Common myeloid progenitor, CD34-positive (primary cell): ENCODE measurements around the gene OXLD1. TPM values are rescaled to one million over a fixed set of nuclear protein-coding genes. Genes with fewer than 3 reads are reported as not detected.
A peak's percentile ranks its signal among the peaks of the same experiment; 100 is the strongest.

Experiments used
- CTCF ChIA-PET: fragments of 350-600 bp; sonication (Branson Sonifier 250); formaldehyde crosslinking; loops from one replicate; lab custom pipeline; 2021; ENCODE audit warnings: antibody characterized with exemption; lab: Charles Lee
- POLR2A ChIA-PET: fragments of 350-600 bp; sonication (Branson Sonifier 250); formaldehyde crosslinking; loops from one replicate; lab custom pipeline; 2021; ENCODE audit warnings: antibody characterized with exemption; lab: Charles Lee
- DNase-seq, 3 donors: peaks; one replicate each; pipeline versions ENCODE4 v3.0.0 to v3.0.0-alpha.2; 2013
- H3K27ac ChIP-seq, 2 experiments: 1 replicate in 1 of 2; 2 replicates in 1 of 2; pipeline ENCODE4 v1.7.0; 2013; ENCODE audit warnings: inconsistent platforms in 2 of 2, low read length in 2 of 2, mild to moderate bottlenecking in 2 of 2, low read depth in 1 of 2, moderate library complexity in 1 of 2; ENCODE audit not compliant: severe bottlenecking in 2 of 2, insufficient read depth in 1 of 2, poor library complexity in 1 of 2
- H3K27me3 ChIP-seq, 5 experiments: replicated peaks in 2 of 5; 1 replicate in 3 of 5; 2 replicates in 2 of 5; pipeline versions ENCODE4 v1.6.1 to v1.7.0; 2013; ENCODE audit warnings: low read length in 4 of 5, mild to moderate bottlenecking in 2 of 5, moderate library complexity in 2 of 5, inconsistent platforms in 1 of 5; ENCODE audit not compliant: insufficient read depth in 5 of 5, control insufficient read depth in 4 of 5
- H3K36me3 ChIP-seq, 4 experiments: 1 replicate in 2 of 4; 2 replicates in 2 of 4; pipeline versions ENCODE4 v1.6.1 to v1.7.0; 2013; ENCODE audit warnings: low read length in 3 of 4, control low read depth in 1 of 4, mild to moderate bottlenecking in 1 of 4; ENCODE audit not compliant: control insufficient read depth in 4 of 4, insufficient read depth in 4 of 4
- H3K4me1 ChIP-seq, 4 experiments: 1 replicate in 3 of 4; 2 replicates in 1 of 4; pipeline versions ENCODE4 v1.6.1 to v1.7.1; 2013; ENCODE audit warnings: low read length in 3 of 4, mild to moderate bottlenecking in 3 of 4, control low read depth in 1 of 4, inconsistent platforms in 1 of 4, moderate library complexity in 1 of 4; ENCODE audit not compliant: control insufficient read depth in 4 of 4, insufficient read depth in 4 of 4; ENCODE audit errors: control extremely low read depth in 1 of 4
- H3K4me3 ChIP-seq, 7 experiments: 1 replicate in 4 of 7; 2 replicates in 3 of 7; pipeline versions ENCODE4 v1.5.1 to v1.7.0; 2013; ENCODE audit warnings: mild to moderate bottlenecking in 7 of 7, low read length in 6 of 7, moderate library complexity in 6 of 7, inconsistent platforms in 2 of 7, low read depth in 2 of 7, control low read depth in 1 of 7; ENCODE audit not compliant: insufficient read depth in 4 of 7, control insufficient read depth in 1 of 7; ENCODE audit errors: extremely low read depth in 1 of 7
- H3K9me3 ChIP-seq, 5 experiments: 1 replicate in 4 of 5; 2 replicates in 1 of 5; pipeline versions ENCODE4 v1.6.1 to v1.7.1; 2013; ENCODE audit warnings: low read length in 4 of 5, mild to moderate bottlenecking in 2 of 5, inconsistent platforms in 1 of 5, low read depth in 1 of 5, moderate library complexity in 1 of 5; ENCODE audit not compliant: control insufficient read depth in 4 of 5, insufficient read depth in 2 of 5; ENCODE audit errors: control extremely low read depth in 1 of 5
- WGBS: methylation state at CpG from one replicate; pipeline ENCODE4 v1.1.5; 2013; ENCODE audit not compliant: insufficient coverage; 5-methylcytosine and 5-hydroxymethylcytosine counted together
- polyA plus RNA-seq: library from polyadenylated mRNA; unstranded; fragments of 120-200 nt; gene quantifications from one replicate; pipeline ENCODE4 v1.2.1, GENCODE V29; 2013

OXLD1 gene
- 31.2 TPM for polyA plus RNA-seq

- Histone ChIP-seq H3K27ac (peak within 1 kb of the TSS; percentile 66 to 91), H3K9me3 (no peaks in the 10 kb centered on the region), H3K36me3 (peaks cover 3 to 44% (median 25%) of the 10 kb centered on the region in 4 experiments), H3K4me3 (peak within 1 kb of the TSS; percentile 63 to 99 (median 86)), H3K27me3 (no peaks in the 10 kb centered on the region), H3K4me1 (peaks cover 4 to 30% (median 22%) of the 10 kb centered on the region in 4 experiments)
- peak; percentile 94 to 96 (median 96) for DNase-seq
- CTCF ChIA-PET = interaction anchor here (0.8 to 1.5 kb wide), 2 partner anchors 12 to 18 kb away, joined by 3 read pairs; partner anchors contain the start of genes ARL16 and HGS
- 0% methylated on average over 92 of the region's 96 CpGs for WGBS
- POLR2A ChIA-PET = interaction anchor here (0.5 to 2.1 kb wide), 4 partner anchors 9 to 30 kb away, joined by 3 to 7 read pairs (median 4); partner anchors contain the start of genes ARL16, HGS, NPLOC4 and TSPAN10
Measured at GRCh38 chr17:81666342-81667191, at the start of gene OXLD1, which contains the start of gene CCDC137. Gene OXLD1, minus strand, starts transcription at chr17:81666605. Its CDS starts 28 bp downstream, at chr17:81666577. Gene CCDC137, plus strand, starts transcription at chr17:81666737. Its CDS starts 30 bp downstream, at chr17:81666767.

- Histone ChIP-seq H3K27me3 (no peaks in the 10 kb centered on the region), H3K27ac (no peak overlapping the region), H3K9me3 (no peaks in the 10 kb centered on the region), H3K4me1 (peaks cover 0 to 37% (median 28%) of the 10 kb centered on the region in 4 experiments), H3K4me3 (no peak overlapping the region), H3K36me3 (peaks cover 0 to 26% (median 3%) of the 10 kb centered on the region in 4 experiments)
- POLR2A ChIA-PET = interaction anchor here (0.7 kb wide), 1 partner anchor 9 kb away, joined by 3 read pairs; no protein-coding TSS in a partner anchor
- no peak for DNase-seq
- WGBS = 98% methylated on average over 28 of the region's 32 CpGs
- CTCF ChIA-PET = interaction anchor here (0.8 to 1.1 kb wide), 2 partner anchors 13 to 40 kb away, joined by 3 to 5 read pairs; no protein-coding TSS in a partner anchor
Measured at GRCh38 chr17:81715107-81715871, 48.9 kb upstream of the OXLD1 start.

- no peaks in the 10 kb centered on the region for H3K27me3 ChIP-seq
- H3K36me3 ChIP-seq = peaks cover 0 to 22% (median 3%) of the 10 kb centered on the region in 4 experiments
- peaks cover 0 to 43% (median 34%) of the 10 kb centered on the region in 4 experiments for H3K4me1 ChIP-seq
- 96% methylated on average over 32 of the region's 39 CpGs for WGBS
- no peak for DNase-seq
- H3K27ac ChIP-seq = no peak overlapping the region
- ChIA-PET POLR2A (interaction anchor here (0.6 to 0.7 kb wide), 2 partner anchors 8 to 145 kb away, joined by 3 read pairs; no protein-coding TSS in a partner anchor), CTCF (interaction anchor here (0.8 to 1.1 kb wide), 2 partner anchors 12 to 39 kb away, joined by 3 to 5 read pairs; no protein-coding TSS in a partner anchor)
- H3K4me3 ChIP-seq = no peak overlapping the region
- no peaks in the 10 kb centered on the region for H3K9me3 ChIP-seq
Measured at GRCh38 chr17:81714412-81715106, 48.2 kb upstream of the OXLD1 start.

- POLR2A ChIA-PET = interaction anchor here (0.6 kb wide), 1 partner anchor 146 kb away, joined by 3 read pairs; no protein-coding TSS in a partner anchor
- H3K4me3 ChIP-seq = peak overlapping the region in 1 of 7 experiments; percentile 74
- no peaks in the 10 kb centered on the region for H3K27me3 ChIP-seq
- DNase-seq = no peak
- peaks cover 0 to 24% (median 2%) of the 10 kb centered on the region in 4 experiments for H3K36me3 ChIP-seq
- 91% methylated on average over 29 of the region's 36 CpGs for WGBS
- H3K27ac ChIP-seq = no peak overlapping the region
- no peaks in the 10 kb centered on the region for H3K9me3 ChIP-seq
- CTCF ChIA-PET = interaction anchor here (0.7 to 1.2 kb wide), 4 partner anchors 8 to 43 kb away, joined by 3 to 8 read pairs (median 4); no protein-coding TSS in a partner anchor
- H3K4me1 ChIP-seq = peaks cover 0 to 43% (median 34%) of the 10 kb centered on the region in 4 experiments
Measured at GRCh38 chr17:81713556-81714411, 47.4 kb upstream of the OXLD1 start.

- Histone ChIP-seq H3K27ac (peak overlapping the region in 1 of 2 experiments; percentile 14), H3K4me3 (peak overlapping the region in 4 of 7 experiments; percentile 60 to 74 (median 72)), H3K4me1 (peaks cover 0 to 43% (median 34%) of the 10 kb centered on the region in 4 experiments), H3K36me3 (peaks cover 0 to 31% (median 4%) of the 10 kb centered on the region in 4 experiments), H3K9me3 (no peaks in the 10 kb centered on the region), H3K27me3 (no peaks in the 10 kb centered on the region)
- ChIA-PET CTCF (interaction anchor here (0.7 to 1.2 kb wide), 3 partner anchors 8 to 42 kb away, joined by 3 to 8 read pairs (median 3); no protein-coding TSS in a partner anchor), POLR2A (no interaction called here)
- DNase-seq = no peak
- WGBS = 74% methylated on average over 18 of the region's 18 CpGs
Measured at GRCh38 chr17:81713004-81713555, 46.7 kb upstream of the OXLD1 start.
